ENCODE results near the gene DCDC1.
"Not testable (repeated sequence)": the region's sequence is repeated elsewhere in the genome, so short reads cannot be mapped to it uniquely, and the experiment has no call there.

The DCDC1 gene

GRCh38 chr11:31303644-31304180 lies 65.8 kb downstream of the DCDC1 start:
- no peak overlapping the region for H3K4me3 ChIP-seq (replicated peaks; ENCODE audit: low read depth, low read length)
- DNase-seq (ENCODE audit: low read depth), result no peak
- TF ChIP-seq, protein P1, sequence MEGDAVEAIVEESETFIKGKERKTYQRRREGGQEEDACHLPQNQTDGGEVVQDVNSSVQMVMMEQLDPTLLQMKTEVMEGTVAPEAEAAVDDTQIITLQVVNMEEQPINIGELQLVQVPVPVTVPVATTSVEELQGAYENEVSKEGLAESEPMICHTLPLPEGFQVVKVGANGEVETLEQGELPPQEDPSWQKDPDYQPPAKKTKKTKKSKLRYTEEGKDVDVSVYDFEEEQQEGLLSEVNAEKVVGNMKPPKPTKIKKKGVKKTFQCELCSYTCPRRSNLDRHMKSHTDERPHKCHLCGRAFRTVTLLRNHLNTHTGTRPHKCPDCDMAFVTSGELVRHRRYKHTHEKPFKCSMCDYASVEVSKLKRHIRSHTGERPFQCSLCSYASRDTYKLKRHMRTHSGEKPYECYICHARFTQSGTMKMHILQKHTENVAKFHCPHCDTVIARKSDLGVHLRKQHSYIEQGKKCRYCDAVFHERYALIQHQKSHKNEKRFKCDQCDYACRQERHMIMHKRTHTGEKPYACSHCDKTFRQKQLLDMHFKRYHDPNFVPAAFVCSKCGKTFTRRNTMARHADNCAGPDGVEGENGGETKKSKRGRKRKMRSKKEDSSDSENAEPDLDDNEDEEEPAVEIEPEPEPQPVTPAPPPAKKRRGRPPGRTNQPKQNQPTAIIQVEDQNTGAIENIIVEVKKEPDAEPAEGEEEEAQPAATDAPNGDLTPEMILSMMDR (IDR thresholded peaks at IDR 0.05; ENCODE audit: low read length, missing control alignments), result no peak

DNA sequence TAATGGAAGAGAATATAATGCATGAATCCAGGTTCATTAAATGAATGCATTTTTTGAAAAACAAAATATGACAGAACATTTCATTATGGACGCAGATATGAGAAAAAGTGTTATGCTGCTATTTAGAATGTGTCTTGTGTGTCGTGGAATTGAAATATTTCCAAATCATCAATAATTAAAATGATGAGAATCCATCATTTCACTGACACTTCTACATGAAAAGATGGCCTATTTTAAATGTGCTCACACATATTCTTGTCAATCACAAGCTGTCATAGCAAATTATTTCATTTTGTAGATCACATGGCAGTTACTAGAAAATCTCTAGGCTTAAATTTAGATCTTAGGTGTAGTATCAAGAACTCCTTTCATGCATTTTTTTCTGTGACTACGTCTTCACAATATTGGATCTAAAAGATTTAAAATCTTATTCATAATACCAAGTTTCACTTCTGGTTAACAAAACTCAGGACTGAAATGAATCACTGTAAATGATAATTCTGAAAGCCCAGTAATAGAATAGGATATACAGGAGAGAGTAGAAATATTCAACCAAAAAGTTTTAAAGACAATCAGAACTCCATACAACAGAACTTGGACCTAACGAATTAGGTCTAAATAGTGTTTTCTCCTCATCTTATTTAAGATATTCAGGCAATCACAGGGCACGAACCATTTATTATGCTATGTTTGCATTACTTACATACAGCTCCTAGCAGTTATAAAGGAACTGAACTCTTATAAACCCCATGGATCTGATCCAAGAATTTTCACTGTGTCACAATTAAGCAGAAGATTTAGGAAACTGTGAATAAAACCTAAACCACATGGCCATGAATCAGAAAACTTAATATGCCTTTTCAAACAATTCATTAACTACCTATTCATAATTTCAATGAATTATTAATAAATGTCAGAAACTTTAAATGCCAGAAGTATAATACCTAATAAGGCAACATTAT lies 67.7 kb downstream of the DCDC1 start:
- no peak overlapping the region for H3K4me3 ChIP-seq (replicated peaks; ENCODE audit: low read depth, low read length)
- TF ChIP-seq, protein P1 (IDR thresholded peaks at IDR 0.05; ENCODE audit: low read length, missing control alignments), result no peak
- DNase-seq (ENCODE audit: low read depth), result no peak

DNA sequence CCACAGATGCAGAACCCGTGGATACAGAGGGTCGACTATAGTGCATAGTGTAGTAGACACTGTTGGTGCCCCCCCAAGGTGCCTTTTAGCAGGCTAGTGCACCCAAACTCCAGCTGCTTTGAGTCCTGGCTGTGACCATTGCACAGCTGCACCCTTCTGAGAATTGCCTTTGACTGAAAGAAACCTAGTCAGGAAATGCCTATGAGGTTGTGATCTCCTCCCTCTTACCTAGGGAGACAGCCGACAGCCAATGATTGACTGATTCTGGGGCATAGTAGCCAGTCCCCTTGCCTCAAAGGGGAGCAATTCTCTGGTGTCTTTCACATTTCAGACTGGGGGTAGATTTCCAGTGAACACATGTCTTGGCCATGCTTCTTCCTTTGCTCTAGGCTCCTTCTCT lies 74.2 kb downstream of the DCDC1 start:
- TF ChIP-seq, protein P1 (IDR thresholded peaks at IDR 0.05; ENCODE audit: low read length, missing control alignments), result no peak
- no peak overlapping the region for H3K4me3 ChIP-seq (replicated peaks; ENCODE audit: low read depth, low read length)
- DNase-seq (ENCODE audit: low read depth), result no peak

GRCh38 chr11:31273527-31273926 lies 96.0 kb downstream of the DCDC1 start:
- not testable (repeated sequence) for H3K4me3 ChIP-seq (replicated peaks; ENCODE audit: low read depth, low read length); DNase-seq (ENCODE audit: low read depth)

GRCh38 chr11:31267720-31268119 lies 101.8 kb downstream of the DCDC1 start:
- TF ChIP-seq, protein P1 (IDR thresholded peaks at IDR 0.05; ENCODE audit: low read length, missing control alignments), result no peak
- DNase-seq (ENCODE audit: low read depth), result no peak
- H3K4me3 ChIP-seq (replicated peaks; ENCODE audit: low read depth, low read length), result no peak overlapping the region

DNA sequence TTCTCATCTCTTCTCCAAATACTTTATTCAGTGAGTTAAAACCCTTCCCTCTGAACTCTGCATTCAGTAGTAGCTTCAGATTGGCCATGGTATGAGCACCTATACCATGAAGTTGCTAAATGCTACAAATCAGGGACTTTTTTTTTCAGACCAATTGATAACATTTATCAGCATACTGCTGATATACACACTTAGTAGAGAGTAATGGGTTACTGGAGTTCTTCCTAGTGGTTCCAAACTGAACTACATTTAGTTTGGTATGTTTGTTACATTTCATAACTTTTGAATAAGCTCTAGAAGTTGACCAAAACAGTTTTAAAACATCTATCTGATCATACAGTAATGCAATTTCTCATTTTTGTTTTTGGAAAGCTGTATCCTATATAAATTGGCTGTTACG lies 104.7 kb downstream of the DCDC1 start:
- no peak overlapping the region for H3K4me3 ChIP-seq (replicated peaks; ENCODE audit: low read depth, low read length)
- TF ChIP-seq, protein P1 (IDR thresholded peaks at IDR 0.05; ENCODE audit: low read length, missing control alignments), result no peak
- DNase-seq (ENCODE audit: low read depth), result no peak

DNA sequence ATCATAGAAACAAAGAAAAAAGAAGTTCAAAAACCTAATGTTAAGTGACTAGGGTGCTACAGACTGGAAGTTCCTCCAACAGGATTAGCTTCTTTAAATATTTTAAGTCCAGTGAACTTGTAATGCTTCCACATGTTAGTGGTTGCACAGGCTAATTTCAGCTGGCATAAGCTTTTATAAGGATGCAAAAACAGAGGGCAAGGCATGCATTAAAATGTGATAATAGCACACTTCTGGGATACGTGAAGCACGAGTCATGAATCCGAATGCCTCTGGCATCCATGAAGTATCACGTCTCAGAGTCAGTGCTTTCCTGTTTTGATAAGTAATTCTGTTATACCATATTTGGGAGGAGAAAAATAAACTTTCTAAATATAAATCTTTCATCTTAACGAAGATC lies 106.8 kb downstream of the DCDC1 start:
- TF ChIP-seq, protein P1 (IDR thresholded peaks at IDR 0.05; ENCODE audit: low read length, missing control alignments), result no peak
- no peak for DNase-seq (ENCODE audit: low read depth)
- H3K4me3 ChIP-seq (replicated peaks; ENCODE audit: low read depth, low read length), result no peak overlapping the region

All from fibroblast of pulmonary artery (primary cell).